Prostate gland (tissue), 2 donors: Measurements from ENCODE around the gene XRN2. TPM values are rescaled to one million over a fixed set of nuclear protein-coding genes. Genes with fewer than 3 reads are reported as not detected.

ENCODE experiments used
- DNase-seq: peaks from one replicate; pipeline ENCODE4 v3.0.0-alpha.2; 2019; ENCODE audit warnings: low spot score
- H3K27ac ChIP-seq, 2 donors: fragments of 200-600 bp; sonication (generic); 2 replicates each; pipeline ENCODE4 v1.5.1; 2017 to 2019
- H3K27me3 ChIP-seq: fragments of 200-600 bp; sonication (generic); replicated peaks from 2 replicates; pipeline ENCODE4 v1.5.1; 2019; ENCODE audit not compliant: insufficient read depth
- H3K36me3 ChIP-seq, 2 donors: fragments of 200-600 bp; sonication (generic); 1 replicate in 1 of 2; 2 replicates in 1 of 2; pipeline versions ENCODE4 v1.5.1 to v1.8.1; 2017 to 2019
- H3K4me1 ChIP-seq: fragments of 200-600 bp; sonication (generic); replicated peaks from 2 replicates; pipeline ENCODE4 v1.5.1; 2019
- H3K4me3 ChIP-seq, 2 donors: fragments of 200-600 bp; sonication (generic); 2 replicates each; pipeline ENCODE4 v1.5.1; 2017 to 2019
- H3K9me3 ChIP-seq: fragments of 200-600 bp; sonication (generic); 2 replicates; pipeline ENCODE4 v1.5.1; 2017
- CTCF ChIP-seq, 4 experiments: fragments of 200-600 bp in 2 of 4; fragments of 450-650 bp in 2 of 4; sonication (generic) in 2 of 4; IDR thresholded peaks; 1 replicate in 3 of 4; 2 replicates in 1 of 4; pipeline ENCODE4 v1.5.1; 2016 to 2019; ENCODE audit warnings: antibody characterized with exemption in 4 of 4, mild to moderate bottlenecking in 2 of 4, moderate library complexity in 2 of 4
- POLR2A ChIP-seq: fragments of 450-650 bp; IDR thresholded peaks from one replicate; pipeline ENCODE4 v1.6.1; 2016; ENCODE audit warnings: antibody characterized with exemption, mild to moderate bottlenecking
- POLR2AphosphoS5 ChIP-seq: sonication (generic); formaldehyde crosslinking; IDR thresholded peaks from one replicate; pipeline ENCODE4 v1.6.1; 2017; ENCODE audit warnings: antibody characterized with exemption
- WGBS: methylation state at CpG from one replicate; pipeline ENCODE4 v1.1.5; 2018; 5-methylcytosine and 5-hydroxymethylcytosine counted together
- intact Hi-C: fragments of 100-400 bp; cut with DNase I; formaldehyde crosslinking; loops from one replicate; pipeline ENCODE4 v1.14.2; 2022
- total RNA-seq, 2 donors: library from RNA; depleted of rRNA; stranded (reverse); fragments of >200 nt; gene quantifications; one replicate each; pipeline ENCODE4 v1.1.0, GENCODE V29; 2016

XRN2 gene
- total RNA-seq, 2 donors from 2014 or later, result 49.4 to 51.3 TPM

- 83% methylated on average over 1 of the region's 1 CpG for WGBS
- intact Hi-C loops, result no loop called here
Observed at GRCh38 chr20:21371193-21371592, 68.1 kb downstream of the XRN2 start.

GRCh38 chr20:21372016-21372415, 68.9 kb downstream of the XRN2 start:
- Histone ChIP-seq H3K36me3 (peaks cover 0 to 4% of the 10 kb centered on the region in 2 donors), H3K27me3 (no peaks in the 10 kb centered on the region), H3K27ac (no peak overlapping the region), H3K9me3 (no peaks in the 10 kb centered on the region), H3K4me1 (no peaks in the 10 kb centered on the region), H3K4me3 (no peak overlapping the region)
- WGBS, result 53% methylated on average over 2 of the region's 2 CpGs
- intact Hi-C loops, result no loop called here
- TF ChIP-seq POLR2AphosphoS5 (no peak), POLR2A (no peak), CTCF (IDR thresholded peaks at IDR 0.05) (no peak)
- DNase-seq, result no peak

More at GRCh38 chr20:21371193-21371592, 68.1 kb downstream of the XRN2 start:
- no peaks in the 10 kb centered on the region for H3K4me1 ChIP-seq
- H3K4me3 ChIP-seq, result no peak overlapping the region
- TF ChIP-seq POLR2A (no peak), POLR2AphosphoS5 (no peak), CTCF (IDR thresholded peaks at IDR 0.05) (no peak)
- no peak overlapping the region for H3K27ac ChIP-seq
- peaks cover 0 to 4% of the 10 kb centered on the region in 2 donors for H3K36me3 ChIP-seq
- no peaks in the 10 kb centered on the region for H3K27me3 ChIP-seq
- H3K9me3 ChIP-seq, result no peaks in the 10 kb centered on the region
- no peak for DNase-seq

GRCh38 chr20:21373436-21373835, 70.3 kb downstream of the XRN2 start:
- Histone ChIP-seq H3K36me3 (no peaks in the 10 kb centered on the region), H3K4me1 (no peaks in the 10 kb centered on the region), H3K9me3 (no peaks in the 10 kb centered on the region), H3K27me3 (no peaks in the 10 kb centered on the region), H3K27ac (no peak overlapping the region), H3K4me3 (no peak overlapping the region)
- TF ChIP-seq POLR2AphosphoS5 (no peak), CTCF (IDR thresholded peaks at IDR 0.05) (no peak), POLR2A (no peak)
- DNase-seq, result no peak
- intact Hi-C loops, result no loop called here
- 85% methylated on average over 1 of the region's 1 CpG for WGBS

GRCh38 chr20:21376626-21377025, 73.5 kb downstream of the XRN2 start:
- no peaks in the 10 kb centered on the region for H3K4me1 ChIP-seq
- no peak overlapping the region for H3K4me3 ChIP-seq
- intact Hi-C loops, result no loop called here
- H3K27me3 ChIP-seq, result no peaks in the 10 kb centered on the region
- DNase-seq, result no peak
- WGBS, result 96% methylated on average over 3 of the region's 3 CpGs
- TF ChIP-seq CTCF (IDR thresholded peaks at IDR 0.05) (no peak), POLR2AphosphoS5 (no peak)
- H3K27ac ChIP-seq, result no peak overlapping the region
- H3K9me3 ChIP-seq, result no peaks in the 10 kb centered on the region
- H3K36me3 ChIP-seq, result no peaks in the 10 kb centered on the region

- no peaks in the 10 kb centered on the region for H3K9me3 ChIP-seq
- intact Hi-C loops, result no loop called here
- TF ChIP-seq CTCF (IDR thresholded peaks at IDR 0.05) (no peak), POLR2A (no peak), POLR2AphosphoS5 (no peak)
- no peak for DNase-seq
- H3K27ac ChIP-seq, result no peak overlapping the region
- no peaks in the 10 kb centered on the region for H3K27me3 ChIP-seq
- no peak overlapping the region for H3K4me3 ChIP-seq
- WGBS, result 90% methylated on average over 9 of the region's 9 CpGs
- H3K36me3 ChIP-seq, result no peaks in the 10 kb centered on the region
- H3K4me1 ChIP-seq, result no peaks in the 10 kb centered on the region
Observed at GRCh38 chr20:21377701-21378100, 74.6 kb downstream of the XRN2 start.
